GM21360 (cell line): ENCODE measurements around the gene LTBP1.
"Not testable (repeated sequence)": the region's sequence is repeated elsewhere in the genome, so short reads cannot be mapped to it uniquely, and the experiment has no call there.

ENCODE experiments used
- ATAC-seq: cut with Tn5 transposase; IDR thresholded peaks from one replicate; pipeline ENCODE4 v1.9.1; 2021; ENCODE audit warnings: mild to moderate bottlenecking, moderate library complexity; ENCODE audit not compliant: unreplicated experiment

The LTBP1 gene, protein sequence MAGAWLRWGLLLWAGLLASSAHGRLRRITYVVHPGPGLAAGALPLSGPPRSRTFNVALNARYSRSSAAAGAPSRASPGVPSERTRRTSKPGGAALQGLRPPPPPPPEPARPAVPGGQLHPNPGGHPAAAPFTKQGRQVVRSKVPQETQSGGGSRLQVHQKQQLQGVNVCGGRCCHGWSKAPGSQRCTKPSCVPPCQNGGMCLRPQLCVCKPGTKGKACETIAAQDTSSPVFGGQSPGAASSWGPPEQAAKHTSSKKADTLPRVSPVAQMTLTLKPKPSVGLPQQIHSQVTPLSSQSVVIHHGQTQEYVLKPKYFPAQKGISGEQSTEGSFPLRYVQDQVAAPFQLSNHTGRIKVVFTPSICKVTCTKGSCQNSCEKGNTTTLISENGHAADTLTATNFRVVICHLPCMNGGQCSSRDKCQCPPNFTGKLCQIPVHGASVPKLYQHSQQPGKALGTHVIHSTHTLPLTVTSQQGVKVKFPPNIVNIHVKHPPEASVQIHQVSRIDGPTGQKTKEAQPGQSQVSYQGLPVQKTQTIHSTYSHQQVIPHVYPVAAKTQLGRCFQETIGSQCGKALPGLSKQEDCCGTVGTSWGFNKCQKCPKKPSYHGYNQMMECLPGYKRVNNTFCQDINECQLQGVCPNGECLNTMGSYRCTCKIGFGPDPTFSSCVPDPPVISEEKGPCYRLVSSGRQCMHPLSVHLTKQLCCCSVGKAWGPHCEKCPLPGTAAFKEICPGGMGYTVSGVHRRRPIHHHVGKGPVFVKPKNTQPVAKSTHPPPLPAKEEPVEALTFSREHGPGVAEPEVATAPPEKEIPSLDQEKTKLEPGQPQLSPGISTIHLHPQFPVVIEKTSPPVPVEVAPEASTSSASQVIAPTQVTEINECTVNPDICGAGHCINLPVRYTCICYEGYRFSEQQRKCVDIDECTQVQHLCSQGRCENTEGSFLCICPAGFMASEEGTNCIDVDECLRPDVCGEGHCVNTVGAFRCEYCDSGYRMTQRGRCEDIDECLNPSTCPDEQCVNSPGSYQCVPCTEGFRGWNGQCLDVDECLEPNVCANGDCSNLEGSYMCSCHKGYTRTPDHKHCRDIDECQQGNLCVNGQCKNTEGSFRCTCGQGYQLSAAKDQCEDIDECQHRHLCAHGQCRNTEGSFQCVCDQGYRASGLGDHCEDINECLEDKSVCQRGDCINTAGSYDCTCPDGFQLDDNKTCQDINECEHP (N-terminal part only)

DNA sequence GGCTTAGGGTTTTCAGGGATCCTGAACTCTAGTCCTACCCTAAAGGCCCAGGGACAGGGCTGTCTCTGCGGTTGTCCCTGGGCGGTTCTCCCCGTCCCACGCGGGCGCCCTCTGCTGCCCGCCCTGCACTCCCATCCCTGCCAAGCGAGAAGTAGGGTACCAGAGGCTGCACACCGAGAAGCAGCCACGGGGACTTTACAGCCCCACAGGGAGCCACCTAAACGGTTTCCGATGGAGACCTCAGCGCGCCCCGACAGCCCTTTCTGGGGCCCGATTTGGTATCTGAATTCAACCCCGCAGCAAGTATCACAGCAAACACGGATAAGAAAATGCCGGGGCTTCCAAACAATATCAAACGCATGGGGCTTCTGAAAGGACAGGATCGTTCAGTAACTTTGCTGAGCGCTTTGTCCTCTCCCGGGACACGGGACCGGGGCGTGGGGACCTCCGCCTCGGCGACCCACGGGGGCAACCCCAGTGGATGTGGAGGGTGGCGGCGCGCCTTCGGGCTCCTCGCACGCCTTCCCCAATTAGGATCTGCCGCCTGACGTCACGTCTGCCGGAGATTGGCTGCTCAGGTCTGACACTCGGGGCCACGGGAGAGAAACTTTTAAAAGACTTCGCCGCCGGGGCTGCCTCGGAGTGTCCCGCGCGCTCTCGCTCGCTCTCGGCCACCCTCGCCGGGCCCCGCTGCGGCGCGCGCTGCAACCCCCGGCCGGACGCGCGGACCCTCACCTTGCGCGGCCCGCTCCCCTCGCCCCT is at the start of gene LTBP1:
LTBP1 (plus strand) TSS at position 640 of the 762 bp plus-strand sequence. CDS start 372 bp downstream, outside the sequence.
- ATAC-seq, result peak; percentile 77

DNA sequence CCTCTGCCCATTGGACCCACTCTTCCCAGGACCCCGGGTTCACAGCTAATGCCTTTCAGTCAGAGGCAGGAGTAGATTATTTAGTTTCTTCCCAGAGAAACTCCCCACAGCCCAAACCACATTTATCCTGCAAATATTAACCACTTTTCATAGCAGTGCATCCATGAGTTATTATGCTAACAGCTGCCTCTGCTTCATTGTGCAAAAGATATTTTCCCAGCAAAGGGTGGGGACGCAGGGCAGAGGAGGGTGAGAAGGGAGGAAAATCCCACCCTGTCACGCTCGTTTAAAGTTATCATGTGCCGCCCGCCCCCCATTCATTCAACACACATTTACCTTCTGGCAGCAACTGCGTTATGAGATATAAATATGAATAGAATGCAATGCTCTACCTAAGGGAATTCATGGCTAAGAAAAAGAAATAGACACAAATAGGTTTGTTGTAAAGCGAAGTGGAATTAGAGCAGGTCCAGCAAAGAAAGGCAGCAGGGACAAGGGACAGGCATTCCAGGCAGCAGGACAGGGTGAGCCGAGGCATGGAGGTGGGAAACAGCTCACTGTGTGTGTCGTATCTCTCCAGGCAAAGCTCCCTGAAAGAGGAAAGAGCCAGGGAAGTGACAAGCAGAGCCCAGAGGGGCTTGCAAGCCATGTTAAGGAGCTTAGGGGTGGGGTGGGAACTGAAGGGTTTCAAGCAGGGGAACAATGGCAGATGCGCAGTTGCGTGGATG is 46.3 kb upstream of the LTBP1 start:
- no peak for ATAC-seq

DNA sequence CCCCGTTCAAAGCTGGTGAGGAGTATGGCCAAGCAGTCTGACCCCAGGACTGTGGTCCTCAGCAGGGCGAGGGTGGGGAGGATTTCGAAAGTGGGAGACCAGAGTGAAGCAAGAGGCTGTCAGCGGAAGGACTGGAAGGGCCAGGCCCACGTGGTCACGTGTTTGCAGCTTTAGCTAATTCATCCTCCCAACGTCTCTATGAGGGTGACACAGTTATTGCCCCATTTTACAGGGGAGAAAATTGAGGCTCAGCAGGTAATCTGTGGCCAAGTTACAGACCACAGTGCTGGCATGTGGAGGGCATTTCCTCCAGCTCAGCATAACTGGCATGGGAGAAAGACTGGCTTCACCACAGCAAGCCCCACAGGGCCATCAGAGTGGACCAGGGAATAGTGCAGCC is 45.4 kb upstream of the LTBP1 start:
- ATAC-seq, result no peak

DNA sequence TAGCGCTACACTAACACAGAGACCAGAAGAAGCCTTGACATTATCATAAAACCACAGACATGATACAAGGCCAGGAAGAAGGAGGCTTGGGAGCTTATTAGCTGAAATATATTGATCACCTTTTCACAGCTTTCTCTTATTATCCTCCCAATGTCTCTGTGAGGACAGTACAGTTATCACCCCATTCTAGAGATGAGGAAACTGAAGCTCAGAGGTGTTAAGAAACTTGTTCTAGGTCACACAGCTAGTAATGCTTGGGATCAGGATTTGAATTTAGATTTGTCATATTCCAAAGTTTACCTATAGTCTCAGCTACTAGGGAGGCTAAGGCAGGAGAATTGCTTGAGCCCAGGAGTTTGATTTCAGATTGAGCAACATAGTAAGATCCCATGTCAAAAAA is 44.6 kb upstream of the LTBP1 start:
- no peak for ATAC-seq

DNA sequence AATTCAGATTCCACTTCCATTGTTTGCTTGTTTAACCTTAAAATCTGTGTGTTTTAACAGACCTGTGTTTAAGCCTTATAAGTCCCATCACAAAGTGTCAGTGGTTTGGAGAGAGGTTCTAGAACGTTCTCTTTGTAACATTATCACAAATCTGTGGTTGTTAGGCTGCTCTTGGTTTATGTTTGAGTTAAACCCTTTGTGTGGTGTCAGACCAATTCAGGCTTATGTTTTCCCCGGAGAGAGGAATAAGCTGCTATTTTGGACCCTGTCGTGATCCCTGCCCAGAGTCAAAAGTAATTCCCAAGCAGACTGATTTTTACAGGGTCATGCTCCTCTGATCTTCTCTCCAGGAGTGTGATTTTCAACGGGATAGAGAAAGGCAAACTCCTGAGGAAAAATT is 43.8 kb upstream of the LTBP1 start:
- no peak for ATAC-seq

DNA sequence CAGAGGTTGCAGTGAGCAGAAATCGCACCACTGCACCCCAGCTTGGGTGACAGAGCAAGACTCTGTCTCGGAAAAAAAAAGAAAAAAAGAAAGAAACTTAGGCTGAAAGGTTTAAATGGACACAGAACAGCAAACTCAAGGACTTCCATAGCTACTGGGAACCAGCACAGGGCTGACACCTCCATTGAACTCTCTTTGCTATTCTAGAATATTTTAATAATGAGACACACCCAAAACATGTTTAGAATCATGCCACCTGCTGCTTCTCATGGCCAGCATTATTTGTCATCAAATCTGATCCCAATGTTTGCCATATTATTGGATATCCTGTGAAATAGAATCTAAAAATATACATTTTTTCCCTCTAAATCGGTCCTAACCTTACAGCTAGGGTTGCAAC is 42.7 kb upstream of the LTBP1 start:
- ATAC-seq, result no peak

DNA sequence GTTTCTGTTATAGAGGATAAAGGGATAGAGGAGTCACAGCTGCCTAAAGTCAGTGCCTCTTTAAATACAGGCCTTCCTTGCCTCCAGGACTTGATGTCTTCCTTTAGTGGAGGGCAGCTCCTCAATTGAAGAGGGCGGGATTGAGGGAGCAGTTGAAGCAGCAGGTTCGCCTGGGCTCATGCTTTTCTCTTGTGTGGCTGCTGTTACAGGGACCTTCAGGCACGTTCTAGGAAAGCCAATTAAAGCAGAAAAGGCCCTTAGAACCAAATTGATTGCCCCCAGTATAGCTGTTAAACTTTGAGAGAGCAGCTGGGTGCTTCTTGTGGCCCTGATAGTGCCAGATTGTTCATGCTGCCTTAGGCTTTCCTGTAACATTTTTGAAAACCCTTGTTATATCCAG is 42.0 kb upstream of the LTBP1 start:
- ATAC-seq, result no peak

- ATAC-seq, result no peak
Observed at GRCh38 chr2:32905270-32905669, 41.5 kb upstream of the LTBP1 start.

GRCh38 chr2:32910883-32911598 is 35.7 kb upstream of the LTBP1 start:
- ATAC-seq, result peak; percentile 91

DNA sequence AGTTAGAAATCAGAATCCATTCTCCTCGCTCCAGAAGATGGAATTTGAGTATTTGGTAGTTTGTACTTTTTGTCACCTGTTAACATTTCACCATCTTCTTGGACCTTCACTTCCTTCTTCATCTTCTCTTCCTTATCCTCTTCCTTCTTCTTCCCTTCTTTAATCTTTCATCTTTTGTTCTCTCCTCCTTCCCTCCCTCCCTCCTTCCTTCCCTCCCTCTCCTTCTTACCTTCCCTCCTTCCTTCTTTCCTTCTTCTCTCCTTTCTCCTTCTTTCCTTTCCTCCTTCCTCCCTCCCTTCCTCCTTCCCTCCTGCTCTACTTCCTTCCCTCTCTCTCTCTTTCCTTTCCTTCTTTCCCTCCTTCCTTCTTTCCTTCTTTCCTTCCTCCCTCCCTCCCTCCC is 31.1 kb upstream of the LTBP1 start:
- no peak for ATAC-seq

GRCh38 chr2:32918774-32919173 is 28.0 kb upstream of the LTBP1 start:
- no peak for ATAC-seq

DNA sequence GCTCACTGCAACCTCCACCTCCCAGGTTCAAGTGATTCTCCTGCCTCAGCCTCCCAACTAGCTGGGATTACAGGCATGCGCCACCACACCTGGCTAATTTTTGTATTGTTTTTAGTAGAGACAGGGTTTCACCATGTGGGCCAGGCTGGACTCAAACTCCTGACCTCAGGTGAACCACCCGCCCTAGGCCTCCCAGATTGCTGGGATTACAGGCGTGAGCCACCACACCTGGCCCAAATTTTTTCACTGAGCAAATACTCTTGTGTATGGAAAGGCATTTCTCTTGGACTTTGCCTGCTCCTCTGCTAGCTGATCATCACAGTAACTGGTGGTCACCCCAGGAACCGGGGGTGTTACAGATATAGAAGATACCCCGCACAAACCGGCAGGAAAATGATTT is 26.9 kb upstream of the LTBP1 start:
- not testable (repeated sequence) for ATAC-seq

DNA sequence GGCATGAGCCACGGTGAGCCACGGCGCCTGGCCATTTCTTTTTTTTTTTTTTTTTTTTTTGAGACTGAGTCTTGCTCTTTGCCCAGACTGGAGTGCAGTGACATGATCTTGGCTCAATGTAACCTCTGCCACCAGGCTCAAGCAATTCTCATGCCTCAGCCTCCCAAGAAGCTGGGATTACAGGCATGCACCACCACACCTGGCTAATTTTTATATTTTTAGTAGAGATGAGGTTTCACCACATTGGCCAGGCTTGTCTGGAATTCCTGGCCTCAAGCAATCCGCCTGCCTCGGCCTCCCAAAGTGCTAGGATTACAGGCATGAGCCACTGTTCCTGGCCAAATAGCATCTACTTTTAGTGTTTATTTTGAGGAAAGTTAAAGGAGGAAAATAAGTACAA is 25.3 kb upstream of the LTBP1 start:
- ATAC-seq, result not testable (repeated sequence)

GRCh38 chr2:32922501-32922900 is 24.3 kb upstream of the LTBP1 start:
- ATAC-seq, result no peak

- no peak for ATAC-seq
Observed at GRCh38 chr2:32923109-32923508, 23.6 kb upstream of the LTBP1 start.

DNA sequence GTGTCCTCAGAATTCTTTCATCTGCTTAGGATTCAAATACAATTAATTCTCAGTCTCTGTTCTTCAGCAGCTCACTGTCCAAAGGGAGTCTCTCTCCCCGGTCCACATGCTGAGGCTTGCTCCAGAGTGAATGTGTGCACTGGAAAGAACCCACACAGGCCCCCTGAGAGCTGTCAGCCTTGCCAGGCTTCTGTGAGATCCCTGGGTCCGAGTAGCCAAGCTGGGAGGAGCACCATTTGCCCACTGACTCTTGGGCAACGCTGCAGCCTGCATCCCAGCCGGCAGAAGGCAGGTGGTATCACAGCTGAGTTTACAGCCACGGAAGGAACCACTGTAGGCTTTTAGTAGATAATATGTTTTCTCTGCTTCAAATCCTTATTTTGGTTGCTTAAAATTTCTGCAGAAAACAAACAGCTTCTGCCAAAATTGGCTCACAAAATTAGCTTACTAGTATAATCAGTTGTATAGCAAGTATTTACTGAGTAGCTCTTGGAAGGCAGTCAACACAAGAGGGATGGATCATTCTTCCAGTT is 21.4 kb upstream of the LTBP1 start:
- no peak for ATAC-seq

DNA sequence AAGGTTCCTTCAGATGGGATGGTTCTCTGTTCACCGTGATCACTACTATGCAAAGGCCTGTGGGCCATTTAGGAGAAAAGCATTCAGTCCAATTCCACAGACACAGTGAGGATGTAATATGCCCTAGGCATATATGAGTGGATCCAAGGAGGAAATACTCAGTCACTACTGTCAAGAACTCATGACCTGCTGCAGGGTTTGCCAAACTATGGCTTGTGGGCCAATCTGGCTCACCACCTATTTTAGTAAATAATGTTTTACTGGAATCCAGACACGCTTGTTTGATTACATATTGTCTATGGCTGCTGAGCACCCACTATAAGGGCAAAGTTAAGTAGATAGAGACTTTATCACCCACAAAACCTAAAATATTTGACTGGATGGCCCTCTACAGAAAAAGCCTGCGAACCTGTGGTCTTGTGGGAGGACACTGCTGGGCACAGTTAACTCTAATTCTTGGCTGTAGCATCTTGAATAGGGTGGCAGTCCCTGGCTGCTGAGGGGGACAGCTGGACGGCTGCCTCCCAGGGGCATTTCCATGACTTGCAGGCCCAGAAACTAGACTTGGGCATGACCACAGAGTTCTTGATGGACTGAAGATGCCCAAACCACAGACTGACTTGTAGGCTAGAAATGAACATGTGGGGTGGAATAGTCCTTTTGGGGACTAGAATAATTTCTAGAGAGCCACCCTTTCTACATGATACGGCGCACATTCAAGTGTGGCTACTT is 20.6 kb upstream of the LTBP1 start:
- no peak for ATAC-seq

- ATAC-seq, result no peak
Observed at GRCh38 chr2:32926708-32927084, 20.1 kb upstream of the LTBP1 start.
